Mucosa of stomach (tissue), 1 donor: ENCODE measurements around the gene DSC1.
"Not testable (repeated sequence)": the region's sequence is repeated elsewhere in the genome, so short reads cannot be mapped to it uniquely, and the experiment has no call there.

Source experiments
- H3K27me3 ChIP-seq: one replicate; pipeline ENCODE4 v1.7.0; 2013; ENCODE audit warnings: mild to moderate bottlenecking, low read length; ENCODE audit not compliant: control insufficient read depth, insufficient read depth
- H3K36me3 ChIP-seq: one replicate; pipeline ENCODE4 v1.7.0; 2013; ENCODE audit warnings: low read length; ENCODE audit not compliant: control insufficient read depth, insufficient read depth
- H3K4me1 ChIP-seq: one replicate; pipeline ENCODE4 v1.7.0; 2013; ENCODE audit warnings: mild to moderate bottlenecking, low read length; ENCODE audit not compliant: control insufficient read depth, insufficient read depth
- H3K4me3 ChIP-seq: one replicate; pipeline ENCODE4 v1.7.0; 2013; ENCODE audit warnings: low read length
- H3K9ac ChIP-seq: one replicate; pipeline ENCODE4 v1.7.0; 2013; ENCODE audit warnings: mild to moderate bottlenecking, low read length, moderate library complexity
- H3K9me3 ChIP-seq: one replicate; pipeline ENCODE4 v1.7.0; 2013; ENCODE audit warnings: mild to moderate bottlenecking, low read length, moderate library complexity; ENCODE audit not compliant: control insufficient read depth
- donor health status: Pancreatic carcinoma.

DSC1 gene

DNA sequence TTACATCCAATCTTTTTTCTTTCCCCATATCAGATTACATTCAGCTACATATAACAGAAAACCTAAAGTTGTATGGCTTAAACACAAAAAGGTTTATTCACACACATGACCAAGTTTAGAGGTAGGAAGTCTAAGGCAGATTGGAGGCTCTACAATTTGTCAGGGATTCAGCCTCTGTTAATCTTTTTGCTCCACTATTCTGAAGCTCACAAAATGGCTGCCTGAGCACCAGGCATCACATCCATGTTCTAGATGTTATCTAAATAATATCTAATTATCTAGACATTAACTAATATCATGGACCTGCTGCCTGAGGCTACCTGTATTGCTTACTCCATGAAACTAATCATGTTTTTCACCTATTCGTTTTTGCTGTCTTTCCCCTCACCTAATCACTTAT lies 36.8 kb downstream of the DSC1 start:
- Histone ChIP-seq H3K9ac (no peak overlapping the region), H3K27me3 (no peaks in the 10 kb centered on the region), H3K4me1 (no peaks in the 10 kb centered on the region), H3K9me3 (no peaks in the 10 kb centered on the region), H3K4me3 (no peak overlapping the region), H3K36me3 (no peaks in the 10 kb centered on the region)

GRCh38 chr18:31123125-31123524 lies 39.5 kb downstream of the DSC1 start:
- not testable (repeated sequence) for H3K9me3 ChIP-seq, H3K36me3 ChIP-seq, H3K4me1 ChIP-seq, H3K4me3 ChIP-seq, H3K27me3 ChIP-seq, H3K9ac ChIP-seq

DNA sequence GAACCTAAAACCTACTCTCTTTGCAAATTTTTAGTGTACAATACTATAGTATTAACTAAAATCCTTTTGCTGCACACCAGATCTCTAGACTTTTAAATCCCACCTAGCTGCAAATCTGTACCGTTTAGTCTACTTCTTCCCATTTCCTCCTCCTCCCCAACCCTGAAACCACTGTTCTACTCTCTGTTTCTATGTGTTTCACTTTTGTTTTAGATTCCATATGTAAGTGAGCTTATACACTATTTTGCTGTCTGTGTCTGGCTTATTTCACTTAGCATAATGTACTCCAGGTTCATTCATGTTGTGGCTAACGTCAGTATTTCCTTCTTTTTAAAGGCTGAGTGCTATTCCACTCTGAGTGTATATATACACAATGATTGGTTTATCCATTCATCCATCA lies 42.1 kb downstream of the DSC1 start:
- Histone ChIP-seq H3K4me3 (no peak overlapping the region), H3K9me3 (no peaks in the 10 kb centered on the region), H3K9ac (no peak overlapping the region), H3K27me3 (no peaks in the 10 kb centered on the region), H3K36me3 (no peaks in the 10 kb centered on the region), H3K4me1 (no peaks in the 10 kb centered on the region)

GRCh38 chr18:31116853-31117595 lies 45.6 kb downstream of the DSC1 start:
- Histone ChIP-seq H3K4me1 (no peaks in the 10 kb centered on the region), H3K9me3 (no peaks in the 10 kb centered on the region), H3K36me3 (no peaks in the 10 kb centered on the region), H3K27me3 (no peaks in the 10 kb centered on the region), H3K4me3 (no peak overlapping the region), H3K9ac (no peak overlapping the region)

DNA sequence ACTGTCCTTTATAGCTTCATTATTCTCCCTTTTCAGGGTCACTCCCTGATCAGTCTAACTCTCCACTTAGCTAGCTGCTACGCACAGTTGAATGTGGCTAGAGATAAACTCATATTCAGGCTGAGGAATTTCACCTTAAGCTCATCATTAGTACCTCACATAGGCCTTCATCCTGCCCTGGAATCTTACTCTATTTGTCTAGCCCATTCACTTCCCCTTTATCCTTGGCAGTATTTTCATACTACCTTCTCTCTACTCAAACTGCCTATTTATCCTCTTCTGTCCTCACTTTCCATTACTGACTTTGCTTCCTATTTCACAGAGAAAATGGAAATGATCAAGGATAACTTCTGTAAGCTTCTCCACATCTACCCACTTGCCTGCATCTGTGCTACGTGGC lies 49.9 kb downstream of the DSC1 start:
- no peak overlapping the region for H3K4me3 ChIP-seq

DNA sequence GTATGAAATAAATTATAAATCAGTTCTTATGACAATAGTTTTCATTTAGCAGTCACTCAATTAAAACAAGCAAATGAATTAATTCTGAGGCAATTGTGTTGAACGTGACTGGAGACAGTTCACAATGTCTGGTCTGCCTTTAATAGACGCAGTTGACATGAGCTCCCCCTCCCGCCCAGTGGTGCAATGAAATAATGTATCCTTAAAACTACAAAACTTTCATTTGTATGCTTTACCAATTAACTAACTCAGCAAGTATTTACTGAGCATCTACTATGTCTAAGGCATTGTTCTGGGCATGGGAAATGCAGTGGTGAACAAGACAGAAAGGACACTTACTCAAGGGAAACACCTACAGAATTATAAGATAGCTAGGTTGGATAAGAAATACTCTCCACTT lies 56.9 kb downstream of the DSC1 start:
- Histone ChIP-seq H3K36me3 (no peaks in the 10 kb centered on the region), H3K9ac (no peak overlapping the region), H3K4me3 (no peak overlapping the region), H3K4me1 (peaks cover 9% of the 10 kb centered on the region), H3K9me3 (no peaks in the 10 kb centered on the region), H3K27me3 (no peaks in the 10 kb centered on the region)

More for the DNA sequence above, 49.9 kb downstream of the DSC1 start:
- peaks cover 2% of the 10 kb centered on the region for H3K4me1 ChIP-seq
- H3K9ac ChIP-seq, result no peak overlapping the region
- no peaks in the 10 kb centered on the region for H3K36me3 ChIP-seq
- no peaks in the 10 kb centered on the region for H3K27me3 ChIP-seq
- H3K9me3 ChIP-seq, result no peaks in the 10 kb centered on the region

DNA sequence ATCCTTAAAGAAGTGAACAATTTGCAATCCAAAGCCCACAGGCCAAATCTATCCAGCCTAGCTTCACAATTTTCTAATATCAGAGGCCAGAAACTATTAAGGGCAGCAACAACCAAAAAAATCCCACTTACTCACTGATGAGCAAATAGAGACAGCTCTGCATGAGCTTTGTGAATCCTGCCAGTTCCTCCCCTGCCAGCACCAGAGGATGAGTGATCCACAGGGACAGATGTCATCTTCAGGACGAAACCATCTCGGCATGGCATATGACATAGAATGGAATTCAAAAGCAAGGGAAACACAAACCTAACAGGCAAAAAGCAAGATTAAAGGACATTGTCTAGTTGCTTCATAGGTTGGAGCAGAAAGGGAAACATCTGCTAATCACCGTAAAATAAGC lies 58.2 kb downstream of the DSC1 start:
- Histone ChIP-seq H3K9me3 (no peaks in the 10 kb centered on the region), H3K36me3 (no peaks in the 10 kb centered on the region), H3K4me1 (peaks cover 9% of the 10 kb centered on the region), H3K4me3 (no peak overlapping the region), H3K9ac (no peak overlapping the region), H3K27me3 (no peaks in the 10 kb centered on the region)

GRCh38 chr18:31103423-31103822 lies 59.2 kb downstream of the DSC1 start:
- Histone ChIP-seq H3K4me1 (peaks cover 9% of the 10 kb centered on the region), H3K27me3 (no peaks in the 10 kb centered on the region), H3K9me3 (no peaks in the 10 kb centered on the region), H3K36me3 (no peaks in the 10 kb centered on the region), H3K9ac (no peak overlapping the region), H3K4me3 (no peak overlapping the region)

DNA sequence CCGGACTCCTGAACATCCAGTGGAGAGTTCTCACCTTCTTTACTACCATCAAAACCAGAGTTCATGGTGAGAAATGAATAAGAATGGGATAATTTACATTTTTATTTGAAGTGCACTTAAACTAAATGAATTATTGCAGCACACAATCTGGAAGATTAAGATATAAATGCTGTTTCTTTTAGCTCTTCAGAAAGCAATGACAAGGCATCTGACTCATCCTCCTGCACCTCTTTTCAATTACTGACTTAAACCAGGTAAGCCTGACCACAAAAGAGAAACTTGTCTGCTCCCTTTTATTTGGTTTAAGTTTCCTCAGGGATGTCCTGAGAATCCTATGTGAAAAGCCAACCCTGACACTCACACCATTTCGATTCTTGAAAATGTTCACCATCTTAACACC lies 59.7 kb downstream of the DSC1 start:
- Histone ChIP-seq H3K9me3 (no peaks in the 10 kb centered on the region), H3K27me3 (no peaks in the 10 kb centered on the region), H3K36me3 (no peaks in the 10 kb centered on the region), H3K9ac (no peak overlapping the region), H3K4me1 (peaks cover 9% of the 10 kb centered on the region), H3K4me3 (no peak overlapping the region)

DNA sequence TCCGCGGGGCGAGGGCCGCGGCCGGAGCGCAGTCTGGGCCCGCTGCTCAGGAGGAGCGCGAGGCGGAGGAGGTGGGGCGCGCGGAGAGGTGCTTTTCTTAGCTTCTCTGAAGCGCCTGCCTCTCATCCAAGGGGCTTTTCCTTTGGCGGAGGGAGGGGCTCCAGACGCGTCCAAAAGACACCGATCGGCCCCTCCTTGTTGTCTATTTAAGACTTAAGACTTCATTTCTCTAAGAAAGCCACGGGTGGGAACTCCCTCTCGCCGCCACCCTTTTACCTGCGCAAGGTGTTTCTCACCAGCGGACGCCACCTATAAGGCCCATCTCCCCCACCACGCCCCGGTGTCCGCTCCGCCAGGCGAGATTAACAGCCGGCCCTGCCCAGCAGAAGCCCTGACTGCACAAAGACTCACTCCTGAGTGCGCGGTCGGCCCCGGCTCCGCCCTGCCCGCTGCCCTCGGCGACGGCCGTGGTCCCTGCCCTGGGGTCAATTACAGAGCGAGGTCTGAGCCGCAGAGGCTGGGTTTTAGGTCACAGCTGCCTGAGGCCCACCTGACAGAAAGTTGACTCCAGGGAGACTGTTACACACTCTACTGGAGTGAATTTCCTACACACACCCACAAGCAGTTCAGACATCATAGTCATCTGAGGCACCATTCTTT lies 60.5 kb downstream of the DSC1 start, which contains the start of gene DSC2:
DSC2 (minus strand) TSS at position 397 of the 660 bp plus-strand sequence. CDS start 450 bp downstream, outside the sequence.
- H3K27me3 ChIP-seq, result no peaks in the 10 kb centered on the region
- no peaks in the 10 kb centered on the region for H3K36me3 ChIP-seq
- H3K4me1 ChIP-seq, result peaks cover 6% of the 10 kb centered on the region
- peak within 1 kb of the TSS; percentile 94 for H3K9ac ChIP-seq
- H3K9me3 ChIP-seq, result no peaks in the 10 kb centered on the region
- peak within 1 kb of the TSS; percentile 43 for H3K4me3 ChIP-seq

DNA sequence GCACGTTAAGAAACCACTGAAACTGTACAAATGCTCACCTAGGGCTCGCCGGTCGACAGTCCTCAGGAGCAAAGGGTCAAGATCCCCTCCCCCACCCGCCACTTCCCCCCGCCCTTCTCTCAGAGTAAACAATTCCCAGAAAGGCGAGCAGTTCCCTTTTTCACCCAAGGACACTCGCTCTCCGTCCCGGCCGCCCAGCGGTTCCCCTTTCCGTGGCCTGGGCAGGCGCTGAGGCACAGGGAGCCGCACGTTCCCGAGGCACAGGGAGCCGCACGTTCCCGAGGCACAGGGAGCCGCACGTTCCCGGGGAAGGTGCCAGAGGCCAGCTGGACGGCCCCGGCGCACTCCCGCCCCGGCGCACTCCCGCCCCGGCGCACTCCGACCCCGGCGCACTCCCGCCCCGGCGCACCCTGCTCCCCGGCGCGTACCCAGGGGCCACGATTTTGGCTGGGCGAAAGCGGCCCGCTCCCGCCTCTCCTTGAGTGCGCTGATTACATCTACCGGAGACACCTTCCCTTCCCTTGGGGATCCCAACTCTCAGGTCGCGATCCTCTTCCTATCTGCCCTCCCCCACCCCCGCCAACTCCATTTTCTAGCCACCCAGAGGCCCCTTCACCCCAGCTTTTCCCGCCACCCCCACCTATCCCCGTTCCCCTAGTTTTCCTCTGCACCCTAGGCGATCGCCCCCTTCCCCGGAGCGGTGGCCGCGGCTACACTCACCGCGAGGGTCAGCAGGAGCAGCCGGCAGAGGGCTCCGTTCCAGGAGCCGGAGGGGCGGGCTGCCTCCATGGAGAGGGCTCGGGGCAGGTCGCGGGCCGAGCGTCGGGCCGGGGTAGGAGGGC lies 61.3 kb downstream of the DSC1 start:
- Histone ChIP-seq H3K9me3 (no peaks in the 10 kb centered on the region), H3K36me3 (no peaks in the 10 kb centered on the region), H3K27me3 (no peaks in the 10 kb centered on the region), H3K4me1 (peaks cover 7% of the 10 kb centered on the region), H3K9ac (peak overlapping the region; percentile 94), H3K4me3 (peak overlapping the region; percentile 78)
